ENCODE data around the gene STON2.

The STON2 gene

GRCh38 chr14:81418057-81418790 lies 18.1 kb upstream of the STON2 start:
- DNase-seq, result no peak

DNA sequence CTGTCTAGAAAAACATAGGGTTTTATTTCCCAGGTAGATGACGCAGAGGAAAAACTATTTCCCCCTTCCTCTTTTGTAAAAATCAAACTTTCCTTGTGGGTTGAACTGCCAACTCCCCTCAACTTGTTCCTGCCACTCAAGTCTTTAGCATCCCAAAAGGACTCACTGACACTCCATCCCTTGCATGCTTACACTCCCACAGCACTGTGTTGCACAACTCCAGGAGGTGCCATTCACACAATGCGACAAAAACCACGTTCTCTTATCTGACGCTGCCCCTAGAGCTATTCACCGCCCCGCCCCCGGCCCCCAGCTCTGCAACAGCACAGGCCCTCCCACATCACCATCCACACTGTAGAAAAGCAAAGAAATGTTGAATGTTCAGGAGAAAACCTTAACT lies 16.9 kb upstream of the STON2 start:
- no peak for DNase-seq

GRCh38 chr14:81416194-81416952 lies 16.2 kb upstream of the STON2 start:
- DNase-seq, result peak; percentile 28

DNA sequence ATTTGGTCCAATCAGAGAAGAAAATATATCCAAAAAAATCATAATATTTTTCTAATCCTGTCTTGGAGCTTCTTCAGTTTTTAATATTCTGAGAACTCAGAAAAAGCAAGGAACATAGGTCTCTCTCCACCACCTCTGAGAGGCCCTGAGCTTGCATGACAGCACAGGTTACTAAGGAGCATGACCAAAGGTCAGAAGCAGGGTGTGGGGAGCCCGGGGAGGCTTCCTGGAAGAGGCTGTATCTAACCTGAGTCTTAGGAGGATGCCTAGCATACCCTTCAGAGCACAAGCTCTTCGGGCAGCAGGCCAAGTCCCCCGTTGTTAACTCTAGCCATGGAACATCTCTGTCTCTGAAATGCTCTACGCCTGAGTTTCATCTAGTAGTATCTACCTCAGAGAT lies 15.7 kb upstream of the STON2 start:
- DNase-seq, result no peak

GRCh38 chr14:81414123-81414522 lies 14.0 kb upstream of the STON2 start:
- no peak for DNase-seq

DNA sequence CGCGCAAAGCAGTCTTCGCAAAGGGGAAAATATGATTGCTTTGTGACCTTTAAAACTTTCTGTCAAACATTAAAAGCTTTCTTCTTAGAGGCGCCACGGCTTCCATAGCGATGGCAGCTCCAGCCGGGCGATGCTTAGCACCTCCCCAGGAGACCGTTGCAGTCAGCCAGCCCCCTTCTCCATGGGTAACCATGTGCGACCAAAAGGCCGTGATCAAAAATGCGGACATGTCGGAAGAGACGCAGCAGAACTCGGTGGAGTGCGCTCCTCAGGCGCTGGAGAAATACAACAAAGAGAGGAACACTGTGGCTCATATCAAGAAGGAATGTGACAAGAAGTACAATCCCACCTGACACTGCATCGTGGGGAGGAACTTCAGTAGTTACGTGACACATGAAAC lies 12.7 kb upstream of the STON2 start:
- DNase-seq, result no peak

DNA sequence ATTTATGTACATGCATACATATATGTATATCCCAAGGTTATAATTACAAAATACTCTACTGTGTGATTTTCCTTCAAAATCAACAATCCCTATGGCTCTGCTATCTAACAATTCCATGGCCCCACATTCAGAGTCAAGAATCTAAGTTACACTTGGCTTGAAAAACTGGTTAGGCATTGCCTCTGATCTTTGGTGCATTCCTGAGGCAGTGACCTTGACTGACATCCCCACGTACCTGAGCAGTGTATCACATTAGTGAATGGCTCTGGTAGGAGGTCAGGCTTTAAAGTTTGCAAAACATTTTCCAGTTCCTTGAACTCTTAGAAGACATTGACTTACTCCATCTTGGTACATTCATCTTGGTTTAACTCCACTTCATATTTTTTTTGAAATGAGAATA lies 8.5 kb upstream of the STON2 start:
- DNase-seq, result no peak

DNA sequence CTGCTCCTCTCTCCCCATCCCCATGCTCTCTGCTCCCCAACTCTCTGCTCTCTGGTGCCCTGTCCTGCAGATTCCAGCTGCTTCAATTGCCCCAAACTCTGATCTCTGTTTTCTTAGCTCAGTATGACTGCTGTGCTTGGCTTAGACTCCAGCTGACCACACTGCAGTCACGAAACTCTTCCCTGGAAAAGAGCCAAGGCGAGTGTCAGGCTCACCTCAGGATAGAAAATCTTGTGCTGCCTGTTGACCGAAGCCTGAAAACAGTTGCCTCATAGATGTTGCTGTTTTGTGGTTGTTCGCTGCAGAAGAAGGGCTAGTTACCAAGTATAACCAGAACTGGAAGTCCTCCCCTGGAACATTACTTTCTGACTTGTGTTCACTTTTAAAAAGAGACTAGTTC lies 6.7 kb upstream of the STON2 start:
- no peak for DNase-seq

DNA sequence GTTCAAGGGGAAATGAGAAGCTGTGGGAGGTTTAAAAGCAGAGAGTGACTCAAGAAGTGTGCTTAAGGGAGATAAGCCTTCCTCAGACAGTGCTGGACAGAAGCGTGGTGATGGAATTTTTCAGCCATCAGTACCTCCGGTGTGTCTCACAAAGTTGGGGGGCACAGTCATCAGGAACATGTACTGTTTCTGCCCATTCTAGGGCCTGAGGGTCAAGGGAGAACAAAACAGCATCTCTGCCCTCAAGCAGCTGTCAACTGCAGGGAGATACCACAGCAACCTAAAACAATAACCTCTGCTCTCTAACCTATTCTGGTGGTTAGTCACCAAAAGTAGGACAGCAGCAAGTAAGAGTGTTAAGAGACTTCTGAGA lies 2.0 kb upstream of the STON2 start:
- DNase-seq, result no peak

GRCh38 chr14:81401420-81402122 lies 1.4 kb upstream of the STON2 start:
- no peak for DNase-seq

DNA sequence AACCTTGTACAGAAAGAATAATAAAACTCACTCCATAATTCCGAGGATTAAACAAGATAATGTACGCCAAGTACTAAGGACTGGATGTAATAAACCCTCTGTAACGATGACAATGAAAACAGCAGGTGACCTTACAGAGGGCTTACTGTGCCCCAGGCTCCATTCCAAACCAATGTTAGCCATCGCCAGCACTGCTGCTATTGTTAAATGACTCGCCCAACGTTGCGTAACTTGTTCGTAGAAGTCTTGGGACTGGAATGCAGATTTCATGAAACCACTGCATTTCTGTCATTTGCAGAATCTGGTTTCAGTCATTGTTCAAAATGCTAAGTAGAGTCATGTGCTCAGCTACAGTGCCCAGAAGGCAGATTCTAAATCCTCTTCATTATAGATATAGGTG lies 728 bp upstream of the STON2 start:
- DNase-seq, result peak; percentile 20

DNA sequence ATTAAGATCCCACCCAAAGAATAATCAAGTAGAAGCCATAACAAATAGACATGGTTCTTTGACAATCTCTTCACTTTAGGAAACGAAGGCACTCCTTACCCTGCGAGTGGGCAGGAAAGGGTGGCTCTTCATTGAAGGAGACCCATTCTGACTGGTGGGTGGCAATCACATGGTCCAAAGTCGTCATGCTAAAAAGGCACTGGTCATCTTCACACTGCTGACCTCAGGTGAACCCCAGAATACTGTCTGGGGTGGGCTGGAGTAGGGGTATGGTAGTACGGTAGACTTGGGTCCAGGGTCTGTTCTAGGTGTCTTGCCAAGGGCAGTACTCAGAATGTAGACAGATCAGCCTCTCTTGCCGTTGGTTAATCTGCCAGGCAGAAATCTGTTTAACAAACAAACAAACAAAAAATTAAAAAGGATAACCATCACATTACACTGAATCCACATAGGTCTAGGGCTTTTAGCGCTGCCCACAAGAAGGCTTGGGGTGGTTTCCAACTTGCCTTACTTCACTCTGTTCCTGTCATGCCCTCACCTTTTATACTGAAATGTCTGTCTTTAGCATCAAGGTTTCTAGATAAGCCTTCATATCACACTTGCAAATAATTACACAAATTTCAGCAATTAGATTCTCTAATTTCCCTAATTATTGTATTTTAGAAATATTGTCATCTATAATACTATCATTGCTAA lies 1.8 kb downstream of the STON2 start:
- no peak for DNase-seq

- no peak for DNase-seq
Measured at GRCh38 chr14:81396113-81396512, 4.0 kb downstream of the STON2 start.

DNA sequence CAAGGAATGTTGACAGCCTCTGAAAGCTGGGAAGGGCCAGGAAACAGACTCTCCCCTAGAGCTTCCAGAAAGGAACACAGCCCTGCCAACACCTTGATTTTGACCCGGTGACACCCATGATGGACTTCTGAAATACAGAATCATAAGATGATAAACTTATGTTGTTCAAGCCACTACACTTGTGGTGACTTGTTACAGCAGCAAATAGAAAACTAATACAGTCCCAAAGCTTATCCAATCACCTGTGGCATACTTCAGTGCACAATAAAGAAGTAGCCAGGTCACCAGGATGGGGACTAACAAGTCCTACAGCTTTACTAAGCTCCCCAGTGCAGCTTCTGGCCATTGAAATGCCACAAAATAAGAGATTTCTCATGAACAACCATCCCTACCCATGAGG lies 5.4 kb downstream of the STON2 start:
- no peak for DNase-seq

DNA sequence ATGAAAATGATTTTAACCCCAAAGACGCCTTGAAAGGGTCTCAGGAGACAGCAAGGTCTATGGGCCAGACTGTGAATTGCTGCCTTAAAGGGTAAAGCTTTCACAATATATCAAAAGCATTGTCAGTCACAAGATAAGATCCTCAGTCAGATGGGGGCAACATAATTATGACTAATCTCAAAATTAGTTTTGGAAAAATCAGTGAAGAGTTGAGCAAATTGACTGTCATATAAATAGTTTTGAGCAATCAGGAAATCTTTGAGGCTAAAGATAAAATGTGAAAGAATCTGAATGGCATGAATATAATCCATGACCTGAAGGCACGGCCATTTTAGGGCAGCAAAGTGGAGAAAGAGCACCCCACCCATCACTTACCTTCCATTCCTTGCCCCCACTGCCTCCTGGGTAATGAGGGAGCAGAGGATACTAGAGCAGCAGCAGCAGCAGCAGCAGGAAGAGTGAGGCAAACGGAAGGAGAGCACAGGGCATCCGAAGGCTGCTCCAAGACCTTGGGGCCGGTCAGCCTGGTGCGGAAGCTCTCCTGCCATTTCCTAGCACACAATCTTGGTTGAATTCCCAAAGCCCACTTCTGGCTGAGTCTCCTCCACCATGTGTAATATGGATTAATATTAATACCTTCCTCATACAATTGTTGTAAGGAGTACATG lies 7.0 kb downstream of the STON2 start:
- DNase-seq, result no peak

DNA sequence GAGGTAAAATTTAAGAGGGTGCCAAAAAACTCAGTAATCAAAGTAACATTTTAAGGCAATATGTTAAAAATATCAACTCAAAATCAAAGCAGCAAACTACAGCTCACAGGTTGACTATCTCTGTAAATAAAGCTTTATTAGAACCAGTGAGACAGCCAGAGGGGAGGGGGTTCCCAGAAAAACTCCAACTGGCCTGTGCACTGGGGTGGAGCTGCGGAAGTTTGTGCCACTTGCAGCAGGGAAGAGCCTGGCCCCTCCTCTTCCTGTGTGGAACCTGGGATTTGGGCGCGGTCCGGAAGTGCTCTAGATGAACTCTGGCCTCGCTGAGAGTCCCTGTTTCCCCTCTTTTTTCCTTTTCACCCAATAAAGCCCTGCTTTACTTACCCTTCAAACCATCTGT lies 8.1 kb downstream of the STON2 start:
- no peak for DNase-seq

GRCh38 chr14:81390696-81391095 lies 9.4 kb downstream of the STON2 start:
- no peak for DNase-seq

DNA sequence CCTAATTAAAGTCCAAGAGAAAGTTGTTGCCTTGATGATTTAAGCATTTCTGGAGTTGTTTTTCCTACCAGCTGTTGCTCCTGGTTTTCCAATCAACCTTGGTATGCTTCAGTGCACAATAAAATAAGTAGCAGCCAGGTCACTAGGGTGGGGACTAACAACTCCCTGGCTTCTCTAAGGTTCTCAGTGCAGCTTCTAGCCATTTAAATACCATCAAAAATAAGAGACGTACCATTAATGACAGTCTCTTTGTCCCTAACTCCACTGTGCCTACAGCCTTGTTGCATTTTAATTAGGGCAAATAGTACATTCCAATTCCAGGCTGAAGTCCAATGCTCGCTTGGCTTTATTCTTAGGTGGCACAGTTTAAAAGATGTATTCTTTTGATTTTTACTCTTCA lies 11.8 kb downstream of the STON2 start:
- DNase-seq, result no peak

- no peak for DNase-seq
Measured at GRCh38 chr14:81386290-81386745, 13.8 kb downstream of the STON2 start.

DNA sequence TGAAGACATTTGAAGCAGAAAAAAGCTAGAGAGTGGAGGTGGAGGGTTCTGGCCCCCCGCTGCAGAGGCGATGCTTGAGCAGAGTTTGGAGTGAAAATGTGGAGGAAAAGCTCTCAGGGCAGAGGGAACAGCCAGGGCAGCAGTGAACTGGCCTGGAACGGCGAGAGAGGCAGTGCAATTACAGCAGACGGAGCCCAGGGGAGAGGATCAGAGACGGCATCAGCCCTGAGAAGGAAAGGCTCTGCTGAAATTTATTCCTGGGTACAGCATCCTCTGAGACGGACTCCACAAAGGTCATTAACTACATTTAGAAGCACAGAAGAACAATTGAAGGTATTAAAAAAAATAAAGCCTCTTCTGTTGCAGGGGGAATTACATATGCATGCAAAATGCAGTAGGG lies 14.2 kb downstream of the STON2 start:
- DNase-seq, result no peak

DNA sequence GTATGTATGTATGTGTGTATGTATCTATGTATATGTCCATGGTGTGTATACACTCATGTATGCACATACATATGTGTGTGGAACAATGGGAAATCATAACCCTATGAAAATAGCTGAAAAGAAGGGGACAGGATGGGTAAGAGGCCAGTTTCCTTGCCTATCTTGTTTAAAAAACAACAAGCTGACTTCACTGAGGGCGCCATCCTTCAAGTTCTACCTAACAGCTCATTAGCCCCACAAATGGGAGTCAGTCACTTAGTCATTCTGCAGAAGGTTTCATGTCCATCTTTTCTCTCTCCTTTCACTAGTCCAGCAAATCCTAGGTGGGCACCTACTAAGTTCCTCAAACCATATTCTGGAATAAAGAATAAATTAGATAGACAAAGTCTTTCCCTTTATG lies 14.7 kb downstream of the STON2 start:
- DNase-seq, result no peak

- no peak for DNase-seq
Measured at GRCh38 chr14:81384900-81385299, 15.2 kb downstream of the STON2 start.
